Hepatic stellate cell (primary cell): Measurements from ENCODE around the gene LRRC49.
A peak's percentile ranks its signal among the peaks of the same experiment; 100 is the strongest.

Experiments
- DNase-seq: peaks from one replicate; pipeline ENCODE4 v3.0.0; 2011; ENCODE audit warnings: low spot score

The LRRC49 gene

DNA sequence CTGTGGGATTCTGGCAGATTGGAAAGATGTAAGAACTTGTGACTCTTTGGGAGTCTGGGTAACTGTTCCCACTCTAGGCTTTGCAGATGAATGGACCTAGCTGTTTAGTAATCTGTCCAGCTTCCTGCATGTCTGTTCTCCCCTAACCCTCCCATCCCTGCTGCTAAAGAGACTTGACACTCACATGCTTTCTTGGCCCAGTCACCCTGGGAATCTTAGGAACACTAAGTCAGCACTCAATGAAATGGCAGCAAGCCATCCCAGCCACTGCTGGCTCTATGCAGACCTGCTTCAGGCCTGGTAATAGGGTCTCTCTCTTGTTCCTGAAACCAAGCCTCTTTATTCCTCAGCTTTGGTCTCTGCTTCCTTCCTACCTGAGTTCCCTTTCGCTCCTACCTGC, 158.9 kb downstream of the LRRC49 start:
- peak; percentile 21 for DNase-seq

DNA sequence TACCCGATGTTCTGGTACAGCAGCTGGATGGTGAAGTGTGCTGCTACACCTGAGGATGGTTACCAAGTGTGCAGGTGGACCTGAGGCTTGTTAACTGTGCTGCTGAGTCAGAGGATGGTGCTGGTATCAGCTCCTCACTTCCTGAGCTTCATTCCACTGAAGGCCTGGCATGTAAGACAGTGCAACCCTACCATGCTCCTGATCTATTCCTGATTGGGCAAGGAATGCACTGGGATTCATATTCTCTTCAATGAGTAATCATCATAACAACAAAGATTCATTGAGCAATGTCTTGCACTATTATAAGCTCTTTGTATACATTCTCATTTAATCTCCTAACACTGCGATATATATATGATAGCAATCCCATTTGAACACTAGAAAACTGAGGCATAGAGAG, 159.7 kb downstream of the LRRC49 start:
- DNase-seq: peak; percentile 44

DNA sequence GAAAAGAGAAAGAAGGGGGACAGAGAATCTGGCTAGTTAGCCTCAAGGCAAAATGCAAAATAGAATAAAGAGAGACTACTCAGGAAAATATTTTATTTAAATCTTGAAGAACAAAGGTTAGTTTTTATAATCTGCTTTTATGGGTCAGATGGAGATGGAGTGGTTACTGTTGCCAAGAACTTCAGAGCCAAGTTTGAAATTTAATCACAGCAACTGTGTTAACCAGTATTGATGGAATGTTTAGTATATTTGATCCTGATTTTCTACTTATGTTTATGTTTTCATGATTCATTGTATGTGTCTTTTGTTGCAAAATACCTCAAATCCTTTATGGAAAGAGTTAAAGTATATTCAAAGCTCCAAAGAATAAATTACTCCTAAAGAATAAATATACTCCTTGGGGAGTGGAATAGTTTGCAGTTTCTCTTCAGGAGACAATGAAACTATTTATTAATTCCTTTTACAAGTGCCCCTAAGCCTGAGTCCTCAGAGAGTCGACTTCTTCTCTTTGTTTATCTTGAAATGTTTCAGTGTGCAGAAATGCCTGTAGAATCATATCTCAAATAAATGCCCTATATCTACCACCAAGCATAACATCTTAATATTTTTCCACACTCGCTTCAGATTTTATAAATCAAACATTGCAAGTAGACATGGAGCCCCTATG, 161.8 kb downstream of the LRRC49 start:
- DNase-seq: no peak

DNA sequence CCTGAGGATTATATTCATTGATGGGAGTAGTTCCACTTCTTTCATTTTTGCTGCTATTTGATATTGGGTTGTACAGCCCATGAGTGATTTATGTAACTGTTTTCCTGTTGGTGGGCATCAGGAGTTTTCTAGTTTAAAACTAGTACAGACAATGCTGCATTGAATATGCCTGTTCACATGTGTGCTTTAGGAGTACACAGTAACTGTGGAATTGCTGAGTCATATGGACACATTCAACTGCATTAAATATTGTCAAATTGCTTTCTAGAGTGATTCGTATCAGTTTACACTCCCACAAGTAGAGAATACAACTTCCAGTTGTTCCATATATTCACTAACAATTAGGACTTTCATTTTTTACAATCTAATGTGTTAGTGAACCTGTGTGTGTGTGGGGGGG, 162.8 kb downstream of the LRRC49 start:
- no peak for DNase-seq

DNA sequence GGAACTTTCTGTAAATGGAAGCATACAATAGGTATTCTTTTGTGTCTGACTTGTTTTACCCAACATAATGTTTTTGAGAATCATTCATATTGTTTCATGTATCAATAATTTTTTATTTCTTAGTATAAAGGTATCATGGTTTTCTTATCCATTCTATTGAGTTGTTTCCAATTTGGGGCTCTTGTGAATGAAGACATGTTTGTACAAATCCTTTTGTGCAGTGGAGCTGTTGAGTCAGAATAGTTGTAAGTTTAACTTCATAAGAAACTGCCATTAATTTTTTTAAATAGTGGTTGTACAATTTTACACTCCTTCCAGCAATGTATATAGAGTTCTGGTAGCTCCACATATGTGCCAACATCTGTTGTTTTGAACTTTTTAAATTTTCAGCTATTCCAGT, 163.5 kb downstream of the LRRC49 start:
- no peak for DNase-seq

DNA sequence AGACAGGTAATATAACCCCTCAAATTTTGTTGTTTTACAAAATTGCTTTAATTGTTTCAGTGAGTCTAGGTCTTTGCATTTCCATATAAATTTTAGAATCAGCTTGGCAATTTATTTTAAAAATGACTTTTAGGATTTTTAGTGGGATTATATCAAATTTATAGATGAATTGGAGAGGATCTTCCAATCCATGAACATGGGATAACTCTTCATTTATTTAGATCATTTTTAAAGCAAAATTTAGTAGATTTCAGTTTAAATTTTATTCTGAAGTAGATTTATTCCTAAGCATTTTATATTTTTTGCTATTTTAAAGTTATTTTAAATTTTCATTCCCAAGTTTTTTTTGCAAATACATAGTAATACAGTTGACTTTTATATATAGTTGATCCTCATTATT, 164.5 kb downstream of the LRRC49 start:
- DNase-seq: no peak

DNA sequence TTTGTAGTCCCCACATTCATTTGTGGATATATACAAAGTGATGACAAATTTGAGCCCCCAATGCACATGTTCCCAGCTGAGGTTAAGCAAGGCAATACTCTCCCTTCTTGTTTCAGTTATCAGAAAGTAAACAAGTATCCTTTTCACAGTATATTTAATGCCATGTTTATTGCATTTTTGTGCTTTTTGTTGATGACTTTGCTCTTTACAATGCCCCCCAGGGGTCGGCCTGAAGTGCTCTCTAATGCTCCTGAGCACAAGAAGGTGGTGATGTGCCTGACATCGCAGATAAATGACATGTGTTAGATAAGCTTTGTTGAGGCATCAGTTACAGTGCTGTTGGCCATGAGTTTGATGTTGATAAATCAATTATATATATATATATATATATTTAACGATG, 165.0 kb downstream of the LRRC49 start:
- no peak for DNase-seq

DNA sequence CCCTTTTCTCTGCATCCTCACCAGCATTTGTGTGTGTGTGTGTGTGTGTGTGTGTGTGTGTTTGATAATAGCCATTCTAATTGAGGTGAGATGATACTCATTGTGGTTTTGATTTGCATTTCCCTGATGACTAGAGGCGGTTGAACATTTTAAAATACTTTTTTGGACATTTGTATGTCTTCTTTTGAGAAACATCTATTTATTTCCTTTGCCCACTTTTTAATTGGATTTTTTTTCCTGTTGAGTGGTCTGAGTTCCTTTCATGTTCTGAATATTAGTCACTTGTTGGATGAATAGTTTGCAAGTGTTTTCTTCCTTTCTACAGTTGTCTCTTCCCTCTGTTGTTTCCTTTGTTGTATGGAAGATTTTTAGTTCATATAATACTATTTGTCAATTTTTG, 168.4 kb downstream of the LRRC49 start:
- no peak for DNase-seq

DNA sequence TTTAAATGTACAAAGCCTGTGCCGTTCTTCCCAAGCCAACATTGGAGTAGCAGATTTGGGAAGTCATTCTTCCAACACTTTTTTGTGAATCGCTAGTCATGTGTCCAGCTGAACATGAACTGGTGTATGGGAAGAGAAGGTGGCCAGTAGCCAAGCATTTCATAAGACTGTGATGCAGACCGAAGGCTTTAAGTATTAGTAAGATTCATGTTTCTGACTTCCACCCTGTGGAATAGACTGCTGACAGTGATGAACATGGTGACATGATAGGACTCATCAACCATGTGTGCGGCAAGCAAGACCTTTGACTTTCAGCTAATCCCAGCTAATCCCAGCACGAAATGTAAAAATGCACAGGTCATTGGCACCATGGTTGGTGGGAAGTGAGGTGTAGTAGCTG, 174.4 kb downstream of the LRRC49 start:
- DNase-seq: no peak

DNA sequence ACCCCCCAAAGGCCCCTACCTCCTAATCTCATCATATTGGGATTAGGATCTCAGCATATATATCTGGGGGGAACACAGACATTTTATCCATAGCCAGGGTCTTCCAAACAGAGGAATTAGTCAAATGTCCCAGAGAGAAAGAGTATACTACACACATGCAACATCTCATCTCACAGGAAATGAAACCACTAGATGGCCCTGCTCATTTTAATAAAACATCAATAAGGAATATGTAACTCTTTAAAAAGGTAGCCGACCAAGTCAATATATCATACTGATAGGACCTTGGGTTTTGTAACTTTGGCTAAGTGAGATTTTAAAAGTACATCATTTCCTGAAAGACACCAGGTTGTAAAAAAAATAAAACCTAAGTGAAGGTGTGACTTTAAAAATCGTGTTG, 177.1 kb downstream of the LRRC49 start:
- DNase-seq: no peak

DNA sequence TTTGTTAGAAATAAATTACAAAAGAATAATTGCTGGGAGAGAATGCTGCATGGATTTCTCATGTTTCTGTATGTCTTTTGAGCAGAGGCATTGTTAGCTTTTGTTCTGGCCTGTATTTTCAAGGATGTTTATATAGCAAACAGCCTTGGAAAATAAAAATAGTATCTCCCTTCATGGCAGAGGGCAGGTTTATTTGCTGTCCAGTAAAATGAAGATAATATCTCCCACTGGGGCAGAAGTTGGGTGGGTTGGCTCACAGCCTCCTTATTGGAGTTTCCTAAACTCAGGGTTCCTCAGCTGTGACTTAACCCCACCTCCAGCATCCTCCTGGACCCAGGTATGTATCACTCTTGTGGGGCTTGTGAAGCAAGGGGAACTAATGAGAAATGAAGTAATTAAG, 178.9 kb downstream of the LRRC49 start:
- DNase-seq: no peak

DNA sequence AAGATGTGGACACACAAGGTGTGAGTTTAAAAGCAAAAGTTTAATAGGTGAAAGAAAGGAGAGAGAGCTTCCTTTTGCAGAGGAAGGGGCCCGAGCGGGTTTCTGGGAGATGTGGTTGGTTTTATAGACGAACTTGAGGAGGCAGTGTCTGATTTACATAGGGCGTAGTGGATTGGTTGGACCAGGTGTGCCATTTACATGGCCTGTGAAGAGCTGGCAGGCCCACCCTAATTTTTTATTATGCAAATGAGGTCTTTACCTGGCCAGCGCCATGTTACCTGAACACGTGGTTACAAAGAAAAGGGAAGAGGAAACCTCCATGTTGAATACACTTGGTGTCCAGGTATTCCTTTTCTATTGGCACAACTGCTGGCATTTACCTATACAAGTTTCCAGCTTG, 179.8 kb downstream of the LRRC49 start:
- no peak for DNase-seq

DNA sequence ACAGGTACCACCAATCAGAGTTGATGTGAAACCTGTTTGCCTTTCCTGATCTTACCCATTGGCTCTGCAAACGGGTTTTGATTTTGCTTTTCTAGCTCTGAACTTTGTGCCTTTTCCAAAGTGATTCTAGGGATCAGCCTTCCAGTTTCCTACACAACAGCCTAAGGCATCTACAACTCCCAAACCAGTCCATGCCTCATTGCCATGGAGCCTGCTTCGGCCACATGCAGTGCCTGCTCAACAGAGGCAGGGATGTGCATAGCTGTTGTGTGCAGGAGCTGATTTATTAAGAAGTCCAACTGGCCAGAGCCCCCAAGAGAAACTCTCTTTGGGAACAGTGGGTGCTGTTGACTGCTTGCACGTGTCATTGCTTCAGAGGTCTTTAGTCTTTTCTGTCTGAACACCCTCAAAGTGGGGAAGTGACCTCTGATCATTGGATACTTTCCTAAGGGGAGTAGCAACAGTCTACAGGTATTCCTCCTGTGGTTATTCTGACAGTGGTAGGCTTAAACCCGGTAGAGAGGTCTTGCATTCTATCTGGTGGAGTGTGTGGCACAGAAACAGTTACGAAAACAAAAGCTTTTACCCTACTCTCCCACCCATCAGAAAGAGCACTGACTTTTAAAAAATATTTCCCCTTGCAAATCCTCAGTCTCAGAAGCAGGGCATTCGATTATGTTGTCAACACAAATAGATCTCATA, 186.0 kb downstream of the LRRC49 start:
- DNase-seq: no peak

DNA sequence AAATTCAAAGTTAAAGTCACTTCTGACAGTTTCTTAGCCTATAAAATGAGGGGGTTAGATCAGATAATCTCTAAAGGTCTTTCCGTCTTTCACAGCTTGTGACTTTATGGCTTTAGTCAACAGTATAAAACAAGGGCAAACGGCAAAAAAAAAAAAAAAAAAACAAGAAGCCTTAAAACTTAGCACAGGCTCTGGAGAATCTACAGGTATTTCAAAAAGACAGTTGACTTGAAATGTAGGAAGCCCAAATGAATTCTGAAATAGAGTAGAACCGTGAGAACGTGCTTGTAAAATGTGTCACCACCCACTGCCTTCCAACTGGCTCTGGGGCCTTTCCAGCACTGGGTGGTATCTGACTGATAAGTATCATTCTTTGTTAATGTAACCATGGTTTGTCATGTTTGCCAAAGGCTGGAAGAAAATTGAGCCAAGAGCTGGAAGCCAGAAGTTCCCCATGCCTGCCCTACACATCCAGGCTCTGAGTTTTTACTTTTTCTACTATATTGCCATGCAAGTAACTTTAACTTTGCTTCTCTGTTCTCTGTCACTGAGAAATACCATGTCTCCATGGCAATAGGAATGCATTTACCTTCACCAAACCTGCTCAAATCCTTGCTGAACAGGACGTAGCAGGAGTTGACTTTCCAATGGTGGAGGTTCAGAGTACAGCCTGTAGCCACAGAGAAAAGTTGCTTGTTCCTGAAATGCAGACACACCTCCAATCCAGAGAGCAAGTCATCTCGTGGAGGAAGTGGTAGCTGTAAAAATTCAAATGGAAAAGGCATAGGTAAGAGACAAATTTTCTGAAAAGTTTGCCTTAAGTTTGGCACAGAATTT, 186.8 kb downstream of the LRRC49 start:
- peak; percentile 13 for DNase-seq

DNA sequence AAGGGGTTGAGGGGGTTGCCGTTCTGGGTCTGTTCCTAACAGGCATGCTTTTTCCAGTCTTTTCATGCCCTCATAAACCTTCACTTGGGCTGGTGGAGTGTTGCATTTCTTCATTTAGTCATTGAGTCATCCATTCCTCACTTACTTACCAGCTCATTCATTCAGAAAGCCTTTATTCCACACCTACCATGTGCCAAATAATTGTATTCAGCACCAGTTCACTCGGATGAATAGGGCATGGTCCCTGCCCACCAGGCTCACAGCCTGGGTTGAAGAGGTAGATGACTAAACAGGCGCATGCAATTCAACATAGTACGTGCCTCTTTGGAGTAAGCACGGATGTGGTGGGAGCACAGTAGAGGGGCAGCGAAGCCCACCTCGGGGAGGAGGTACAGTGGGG, 187.5 kb downstream of the LRRC49 start:
- no peak for DNase-seq

DNA sequence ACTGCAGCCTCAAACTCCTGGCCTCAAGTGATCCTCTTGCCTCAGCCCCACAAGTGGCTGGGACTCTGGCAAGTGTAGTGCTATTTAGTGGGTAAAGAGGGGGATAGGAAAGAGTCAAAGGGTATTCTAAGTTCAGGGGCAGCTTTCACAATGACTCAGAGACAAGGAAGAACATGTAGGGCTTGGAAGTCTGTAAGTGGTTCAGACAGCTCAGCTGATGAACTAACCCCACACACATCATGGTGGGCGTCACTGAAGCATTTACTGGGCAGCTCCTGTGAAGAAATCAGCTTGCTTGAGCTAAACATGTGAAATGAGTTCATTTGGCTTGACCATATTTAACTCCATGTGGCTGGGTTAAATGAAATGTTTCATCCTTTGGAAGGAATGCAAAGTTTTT, 188.1 kb downstream of the LRRC49 start:
- peak; percentile 8 for DNase-seq

DNA sequence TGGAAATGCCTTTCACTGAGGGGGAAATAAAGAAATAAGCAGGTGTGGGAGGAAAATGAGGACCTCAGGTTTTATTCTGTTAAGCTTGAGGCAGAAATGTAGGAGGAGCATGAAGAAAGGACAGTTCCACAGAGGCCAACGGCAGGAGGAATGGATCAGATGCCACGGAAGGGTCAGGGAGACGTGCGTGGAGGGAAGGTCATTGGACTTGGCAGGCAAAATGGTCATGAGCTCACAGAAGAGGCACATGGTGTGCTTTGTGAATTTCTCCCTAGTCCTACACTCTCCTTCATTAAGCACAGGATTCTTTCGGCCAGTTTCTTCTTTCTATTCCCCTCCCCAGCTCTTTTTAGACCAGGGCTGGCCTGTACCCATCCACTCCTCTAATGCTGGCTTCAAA, 190.2 kb downstream of the LRRC49 start:
- no peak for DNase-seq

DNA sequence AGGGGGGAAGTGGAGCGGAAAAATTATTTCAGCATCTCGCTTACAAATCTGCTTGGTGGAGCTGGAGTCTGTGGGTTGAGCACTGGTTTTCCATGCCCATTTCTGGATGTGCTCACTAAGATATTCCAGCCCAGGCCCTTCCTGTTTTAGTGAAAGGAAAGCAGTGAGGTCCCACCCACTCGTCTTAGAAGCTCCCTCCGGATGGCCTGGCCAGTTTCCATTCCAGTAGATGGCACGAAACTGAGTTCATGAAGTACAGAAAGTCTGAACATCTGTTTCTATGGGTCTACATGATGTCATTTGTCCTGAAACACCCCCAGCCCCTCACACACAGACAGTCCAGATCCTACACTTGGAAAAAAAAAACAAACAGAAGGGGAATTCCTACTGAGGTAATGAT, 190.7 kb downstream of the LRRC49 start:
- no peak for DNase-seq

DNA sequence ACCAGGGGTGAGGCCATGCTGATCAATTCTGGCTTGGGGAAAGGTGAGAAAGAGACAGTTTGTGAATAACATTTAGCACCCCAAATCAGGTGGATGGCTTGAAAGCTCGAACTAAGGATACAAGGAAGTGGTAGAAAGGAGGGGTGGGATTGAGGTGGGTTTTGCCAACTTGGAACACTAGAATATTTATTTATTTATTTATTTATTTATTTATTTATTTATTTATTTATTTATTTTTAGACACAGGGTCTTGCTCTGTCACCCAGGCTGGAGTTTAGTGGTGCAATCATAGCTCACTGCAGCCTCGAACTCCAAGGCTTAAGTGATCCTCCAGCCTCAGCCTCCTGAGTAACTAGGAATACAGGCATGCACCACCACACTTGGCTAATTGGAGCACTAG, 191.6 kb downstream of the LRRC49 start:
- DNase-seq: no peak

DNA sequence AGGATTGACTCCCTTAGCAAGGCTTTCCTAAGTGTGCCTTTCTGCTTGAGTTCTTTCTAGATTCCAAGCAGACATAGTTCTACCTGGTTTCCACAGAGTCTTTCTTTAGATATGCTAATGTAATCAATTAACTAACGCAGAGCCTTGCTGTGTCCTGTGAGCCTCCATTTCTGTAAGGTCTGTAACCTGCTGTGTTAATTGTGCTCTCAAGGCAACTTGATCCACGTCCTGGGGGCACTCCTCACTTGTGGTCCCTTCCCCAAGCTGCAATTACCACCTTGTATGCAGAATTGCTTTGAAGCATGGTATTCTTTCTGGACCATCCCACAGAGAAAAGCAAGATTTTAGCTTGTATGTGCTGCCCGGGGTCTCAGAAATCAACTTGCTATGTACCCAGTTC, 193.2 kb downstream of the LRRC49 start:
- DNase-seq: no peak

DNA sequence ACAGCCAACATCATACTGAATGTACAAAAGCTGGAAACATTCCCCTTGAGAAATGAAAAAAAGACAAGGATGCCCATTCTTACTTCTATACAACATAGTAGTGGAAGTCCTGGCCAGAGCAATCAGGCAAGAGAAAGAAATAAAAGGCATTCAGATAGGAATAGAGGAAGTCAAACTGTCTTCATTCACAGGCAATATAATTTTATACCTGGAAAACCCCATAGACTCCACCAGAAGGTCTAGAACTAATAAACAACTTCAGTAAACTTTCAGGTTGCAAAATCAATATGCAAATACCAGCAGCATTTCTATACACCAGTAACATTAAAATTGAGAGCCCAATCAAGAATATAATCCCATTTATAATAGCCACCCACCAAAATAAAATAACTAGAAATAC, 195.5 kb downstream of the LRRC49 start:
- DNase-seq: no peak

DNA sequence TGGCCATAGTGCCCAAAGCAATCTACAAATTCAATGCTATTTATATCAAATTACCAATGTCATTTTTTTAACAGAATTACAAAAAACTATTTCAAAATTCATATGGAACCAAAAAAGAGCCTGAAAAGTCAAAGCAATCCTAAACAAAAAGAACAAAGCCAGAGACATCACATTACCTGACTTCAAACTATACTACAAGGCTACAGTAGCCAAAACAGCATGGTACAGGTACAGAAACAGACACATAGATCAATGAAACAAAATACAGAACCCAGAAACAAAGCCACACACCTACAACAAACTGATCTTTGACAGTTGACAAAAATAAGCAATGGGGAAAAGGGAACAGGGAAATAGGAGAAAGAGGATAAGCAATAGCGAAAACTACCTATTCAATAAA, 196.1 kb downstream of the LRRC49 start:
- DNase-seq: no peak

DNA sequence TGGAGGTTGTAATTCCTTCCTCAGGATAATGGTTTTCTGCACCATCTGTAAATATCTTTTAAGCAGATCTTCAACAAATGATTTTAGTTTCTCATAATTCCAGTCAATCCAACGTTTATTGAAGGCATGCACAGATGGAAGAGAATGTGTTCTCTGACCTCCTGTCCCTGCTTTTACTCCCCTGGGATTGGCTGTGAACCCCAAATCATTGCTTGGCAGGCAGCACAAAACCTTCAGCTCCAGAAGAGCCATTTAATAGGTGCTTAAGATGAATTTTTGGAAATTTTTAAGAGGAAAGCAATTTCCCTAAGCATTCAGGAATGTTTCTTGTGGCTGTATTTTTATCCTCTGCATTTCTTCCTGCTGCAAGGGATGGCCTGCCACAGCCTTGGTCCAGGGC, 197.2 kb downstream of the LRRC49 start:
- no peak for DNase-seq
